GM12878 (cell line): Measurements from ENCODE around the gene SPRING1. TPM values are rescaled to one million over a fixed set of nuclear protein-coding genes. Genes with fewer than 3 reads are reported as not detected.

Experiments
- ATAC-seq: fragments of 200-7000 bp; cut with Tn5 transposase; 3 replicates; pipeline ENCODE4 v1.9.1; 2020; ENCODE audit warnings: mild to moderate bottlenecking, moderate library complexity
- BruUV-seq: library from RNA; stranded (reverse); fragments of 400-500 nt; replicated peaks from 2 replicates; lab custom pipeline; 2021; lab: Mats Ljungman, UMichigan
- CTCF ChIA-PET: fragments of 300-600 bp; sonication (Branson Sonifier 250); formaldehyde crosslinking; extraction: SDS; loops from one replicate; lab custom pipeline; 2021; ENCODE audit warnings: inconsistent platforms; lab: Yijun Ruan, JAX
- POLR2A ChIA-PET: fragments of 350-600 bp; formaldehyde crosslinking; extraction: SDS; loops from one replicate; lab custom pipeline; 2021; ENCODE audit warnings: inconsistent platforms; lab: Charles Lee
- RAD21 ChIA-PET: fragments of 300-600 bp; sonication (Branson Sonifier 250); formaldehyde crosslinking; loops from one replicate; lab custom pipeline; 2023; ENCODE audit warnings: antibody characterized with exemption; ENCODE audit not compliant: unreplicated experiment; lab: Charles Lee
- SMC1A ChIA-PET: fragments of 300-600 bp; sonication (Branson Sonifier 250); formaldehyde crosslinking; loops from one replicate; lab custom pipeline; 2023; ENCODE audit not compliant: unreplicated experiment, uncharacterized antibody; lab: Charles Lee
- DNase-seq: peaks from one replicate; pipeline ENCODE4 v3.0.0-alpha.2; 2011; ENCODE audit warnings: low read depth, low spot score
- FAIRE-seq: peaks from 3 replicates; lab custom pipeline; 2011; peaks lifted over from hg19 to GRCh38; lab: Jason Lieb, UNC
- H2AFZ ChIP-seq: 2 replicates; pipeline ENCODE4 v1.6.0; 2011; ENCODE audit warnings: low read depth, low read length, control low read depth; ENCODE audit not compliant: control insufficient read depth
- H3K27ac ChIP-seq: 2 replicates; pipeline ENCODE4 v1.5.1; 2011; ENCODE audit warnings: control low read depth; ENCODE audit not compliant: control insufficient read depth, insufficient read depth
- H3K27me3 ChIP-seq, 2 experiments: replicated peaks in 1 of 2; 2 replicates each; pipeline versions ENCODE4 v1.6.0 to v1.6.1; 2011; ENCODE audit warnings: low read length in 1 of 2; ENCODE audit not compliant: control insufficient read depth in 2 of 2, insufficient read depth in 2 of 2
- H3K36me3 ChIP-seq, 2 experiments: 2 replicates each; pipeline ENCODE4 v1.5.1; 2011; ENCODE audit warnings: low read length in 1 of 2; ENCODE audit not compliant: control insufficient read depth in 2 of 2, insufficient read depth in 2 of 2
- H3K4me1 ChIP-seq: 2 replicates; pipeline ENCODE4 v1.6.1; 2011; ENCODE audit warnings: mild to moderate bottlenecking, low read length, moderate library complexity, mixed read lengths; ENCODE audit not compliant: control insufficient read depth, insufficient read depth
- H3K4me2 ChIP-seq: 2 replicates; pipeline ENCODE4 v1.6.0; 2011; ENCODE audit warnings: control low read depth; ENCODE audit not compliant: control insufficient read depth, insufficient read depth
- H3K4me3 ChIP-seq: fragments of 200-600 bp; sonication (generic); 2 replicates; pipeline ENCODE4 v1.5.1; 2016
- H3K79me2 ChIP-seq: 2 replicates; pipeline ENCODE4 v1.6.0; 2011; ENCODE audit warnings: low read length; ENCODE audit not compliant: control insufficient read depth, insufficient read depth
- H3K9ac ChIP-seq: 2 replicates; pipeline ENCODE4 v1.8.0; 2011; ENCODE audit warnings: low read length, control low read depth, mixed read lengths; ENCODE audit not compliant: control insufficient read depth, insufficient read depth
- H3K9me3 ChIP-seq: replicated peaks from 3 replicates; pipeline ENCODE4 v1.5.1; 2011; ENCODE audit warnings: mild to moderate bottlenecking, low read length; ENCODE audit not compliant: control insufficient read depth, insufficient read depth
- H4K20me1 ChIP-seq: 2 replicates; pipeline ENCODE4 v1.6.0; 2011; ENCODE audit not compliant: control insufficient read depth, insufficient read depth
- GATAD2B ChIP-seq: fragments of 450-650 bp; conservative IDR thresholded peaks from 2 replicates; pipeline ENCODE4 v1.6.1; 2017; ENCODE audit warnings: low read depth, mild to moderate bottlenecking, moderate library complexity
- KAT2A ChIP-seq: conservative IDR thresholded peaks from 2 replicates; pipeline ENCODE4 v1.6.1; 2011; ENCODE audit warnings: low read depth, low read length; ENCODE audit not compliant: control insufficient read depth
- NR2C2 ChIP-seq: IDR thresholded peaks from 2 replicates; pipeline ENCODE4 v1.6.1; 2011; ENCODE audit warnings: borderline replicate concordance, low read depth; ENCODE audit not compliant: control insufficient read depth, insufficient read length
- POLR2AphosphoS5 ChIP-seq: IDR thresholded peaks from 2 replicates; pipeline ENCODE4 v1.6.1; 2011; ENCODE audit warnings: mild to moderate bottlenecking, low read length, inconsistent platforms
- RAD51 ChIP-seq: fragments of 450-650 bp; IDR thresholded peaks from 2 replicates; pipeline ENCODE4 v1.6.1; 2016; ENCODE audit warnings: moderate library complexity, mild to moderate bottlenecking, inconsistent platforms
- TARDBP ChIP-seq: IDR thresholded peaks from 2 replicates; pipeline ENCODE4 v1.6.1; 2016; ENCODE audit warnings: borderline replicate concordance
- WGBS: methylation state at CpG from one replicate; pipeline ENCODE4 v1.1.6; 2016; ENCODE audit warnings: low lambda C conversion rate; ENCODE audit not compliant: insufficient replicate concordance, insufficient coverage; ENCODE audit errors: missing lambda C conversion rate; 5-methylcytosine and 5-hydroxymethylcytosine counted together
- in situ Hi-C: fragments of 300-500 bp; cut with MboI; formaldehyde crosslinking; loops from 9 replicates; pipeline ENCODE4 v1.14.3; 2018; ENCODE audit warnings: mixed read lengths
- intact Hi-C: fragments of 100-400 bp; cut with micrococcal nuclease; formaldehyde crosslinking; loops from one replicate; pipeline ENCODE4 v1.14.2; 2022; ENCODE audit not compliant: unreplicated experiment
- polyA plus RNA-seq, 11 experiments: library from polyadenylated mRNA; depleted of rRNA in 4 of 11; unstranded in 6 of 11; stranded (reverse) in 5 of 11; fragments of >200 nt; fragmentation: Nextera tagmentation in 4 of 11; fragmentation: Illumina TruSeq in 1 of 11; extraction: Ambion mirVana in 4 of 11; extraction: Trizol in 1 of 11; gene quantifications; 1 replicate in 1 of 11; 2 replicates in 10 of 11; pipeline versions ENCODE4 v1.2.1 to v1.2.3, GENCODE V29; 2011 to 2016; ENCODE audit warnings: inconsistent platforms in 2 of 11, missing spikeins in 2 of 11, low read depth in 1 of 11
- total RNA-seq, 4 experiments: library from RNA; depleted of rRNA in 3 of 4; stranded (reverse); fragments of >200 nt in 3 of 4; fragmentation: Illumina TruSeq in 1 of 4; extraction: Trizol in 1 of 4; gene quantifications; 2 replicates each; pipeline versions ENCODE4 v1.2.1 to v1.2.3, GENCODE V29; 2013 to 2021
- TF ChIP-seq, protein P1 (sequence below): fragments of 450-650 bp; IDR thresholded peaks from 2 replicates; pipeline ENCODE4 v1.6.1; 2017; ENCODE audit warnings: mild to moderate bottlenecking
- TF ChIP-seq, protein P2 (sequence below): fragments of 450-650 bp; IDR thresholded peaks from 2 replicates; pipeline ENCODE4 v1.6.1; 2017; ENCODE audit warnings: mild to moderate bottlenecking, moderate library complexity
- TF ChIP-seq, protein P3 (sequence below): fragments of 450-650 bp; IDR thresholded peaks from 2 replicates; pipeline ENCODE4 v1.6.1; 2016; ENCODE audit warnings: mild to moderate bottlenecking
- TF ChIP-seq, protein P4 (sequence below): fragments of 450-650 bp; formaldehyde crosslinking; IDR thresholded peaks from 2 replicates; pipeline ENCODE4 v1.4.0; 2022; ENCODE audit warnings: mild to moderate bottlenecking, moderate library complexity

Gene SPRING1
- total and polyA plus RNA-seq, 10 of the 15 experiments (the other 5 are each of a cell fraction or from before 2014, with no cell fraction given), result 2.5 to 25.7 (median 14.3) TPM

DNA sequence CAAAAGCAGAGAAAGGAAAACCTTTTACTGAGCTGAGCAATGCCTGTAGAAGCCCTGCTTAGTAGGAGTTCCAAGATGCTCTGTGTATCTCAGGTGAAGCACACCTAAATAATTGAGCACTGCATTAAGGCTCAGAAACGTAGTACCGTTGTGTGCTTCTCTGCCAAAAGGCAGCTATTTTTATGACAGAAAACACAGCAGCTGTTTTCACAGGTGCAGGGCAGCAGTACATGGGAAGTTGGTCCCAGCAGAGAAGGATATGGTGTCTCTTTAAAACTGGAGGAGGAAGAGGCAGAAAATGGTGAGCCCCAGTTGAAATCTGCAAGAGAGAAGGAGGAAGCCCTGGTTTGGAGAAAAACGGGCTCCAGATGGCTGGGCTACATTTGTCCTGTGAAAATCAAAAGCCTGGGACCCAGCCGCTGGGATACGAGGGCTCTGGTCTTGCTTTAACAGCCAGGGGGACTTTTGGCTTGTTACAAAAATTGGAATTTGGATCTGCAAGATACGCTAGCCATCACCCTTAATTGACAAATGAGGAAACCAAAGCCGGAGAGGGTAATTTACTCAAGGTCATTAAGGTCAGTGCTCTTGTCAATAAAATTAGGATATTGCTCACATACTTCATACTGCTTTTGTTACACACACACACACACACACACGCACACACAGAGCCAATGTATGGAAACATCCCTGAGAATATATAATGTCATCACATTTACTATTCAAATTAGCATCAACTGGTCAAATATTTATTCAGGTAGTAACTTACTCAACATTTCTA is 27.3 kb downstream of the SPRING1 start:
- no peak overlapping the region for H3K27ac ChIP-seq
- WGBS, result 47% methylated on average over 8 of the region's 8 CpGs
- FAIRE-seq (no peak), DNase-seq (no peak), ATAC-seq (no peak)
- no peaks in the 10 kb centered on the region for H3K27me3 ChIP-seq
- CTCF ChIA-PET, result interaction anchor here (0.7 to 3.3 kb wide), 10 partner anchors 10 to 826 kb away, joined by 3 to 18 read pairs (median 5); no protein-coding TSS in a partner anchor
- no peak overlapping the region for H3K4me3 ChIP-seq
- H3K79me2 ChIP-seq, result no peaks in the 10 kb centered on the region
- no peaks in the 10 kb centered on the region for H4K20me1 ChIP-seq
- peaks cover 0 to 3% of the 10 kb centered on the region in 2 experiments; a peak in 1 of 4 replicates for H3K36me3 ChIP-seq
- H3K4me1 ChIP-seq, result no peaks in the 10 kb centered on the region
- H3K9ac ChIP-seq, result no peak overlapping the region
- POLR2A ChIA-PET, result no interaction called here
- SMC1A ChIA-PET, result interaction anchor here (0.6 to 1.8 kb wide), 4 partner anchors 8 to 562 kb away, joined by 3 to 5 read pairs (median 4); no protein-coding TSS in a partner anchor
- RAD21 ChIA-PET, result no interaction called here
- H3K4me2 ChIP-seq, result no peak overlapping the region
- no peak overlapping the region for H2AFZ ChIP-seq
- intact Hi-C loops (no loop called here), in situ Hi-C loops (no loop called here)
- no TSS peak for BruUV-seq
- H3K9me3 ChIP-seq, result no peaks in the 10 kb centered on the region
- no peak for TF ChIP-seq TARDBP
- no peak for TF ChIP-seq KAT2A
- TF ChIP-seq, protein P1, sequence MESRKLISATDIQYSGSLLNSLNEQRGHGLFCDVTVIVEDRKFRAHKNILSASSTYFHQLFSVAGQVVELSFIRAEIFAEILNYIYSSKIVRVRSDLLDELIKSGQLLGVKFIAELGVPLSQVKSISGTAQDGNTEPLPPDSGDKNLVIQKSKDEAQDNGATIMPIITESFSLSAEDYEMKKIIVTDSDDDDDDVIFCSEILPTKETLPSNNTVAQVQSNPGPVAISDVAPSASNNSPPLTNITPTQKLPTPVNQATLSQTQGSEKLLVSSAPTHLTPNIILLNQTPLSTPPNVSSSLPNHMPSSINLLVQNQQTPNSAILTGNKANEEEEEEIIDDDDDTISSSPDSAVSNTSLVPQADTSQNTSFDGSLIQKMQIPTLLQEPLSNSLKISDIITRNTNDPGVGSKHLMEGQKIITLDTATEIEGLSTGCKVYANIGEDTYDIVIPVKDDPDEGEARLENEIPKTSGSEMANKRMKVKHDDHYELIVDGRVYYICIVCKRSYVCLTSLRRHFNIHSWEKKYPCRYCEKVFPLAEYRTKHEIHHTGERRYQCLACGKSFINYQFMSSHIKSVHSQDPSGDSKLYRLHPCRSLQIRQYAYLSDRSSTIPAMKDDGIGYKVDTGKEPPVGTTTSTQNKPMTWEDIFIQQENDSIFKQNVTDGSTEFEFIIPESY, result no peak
- TF ChIP-seq, protein P2, sequence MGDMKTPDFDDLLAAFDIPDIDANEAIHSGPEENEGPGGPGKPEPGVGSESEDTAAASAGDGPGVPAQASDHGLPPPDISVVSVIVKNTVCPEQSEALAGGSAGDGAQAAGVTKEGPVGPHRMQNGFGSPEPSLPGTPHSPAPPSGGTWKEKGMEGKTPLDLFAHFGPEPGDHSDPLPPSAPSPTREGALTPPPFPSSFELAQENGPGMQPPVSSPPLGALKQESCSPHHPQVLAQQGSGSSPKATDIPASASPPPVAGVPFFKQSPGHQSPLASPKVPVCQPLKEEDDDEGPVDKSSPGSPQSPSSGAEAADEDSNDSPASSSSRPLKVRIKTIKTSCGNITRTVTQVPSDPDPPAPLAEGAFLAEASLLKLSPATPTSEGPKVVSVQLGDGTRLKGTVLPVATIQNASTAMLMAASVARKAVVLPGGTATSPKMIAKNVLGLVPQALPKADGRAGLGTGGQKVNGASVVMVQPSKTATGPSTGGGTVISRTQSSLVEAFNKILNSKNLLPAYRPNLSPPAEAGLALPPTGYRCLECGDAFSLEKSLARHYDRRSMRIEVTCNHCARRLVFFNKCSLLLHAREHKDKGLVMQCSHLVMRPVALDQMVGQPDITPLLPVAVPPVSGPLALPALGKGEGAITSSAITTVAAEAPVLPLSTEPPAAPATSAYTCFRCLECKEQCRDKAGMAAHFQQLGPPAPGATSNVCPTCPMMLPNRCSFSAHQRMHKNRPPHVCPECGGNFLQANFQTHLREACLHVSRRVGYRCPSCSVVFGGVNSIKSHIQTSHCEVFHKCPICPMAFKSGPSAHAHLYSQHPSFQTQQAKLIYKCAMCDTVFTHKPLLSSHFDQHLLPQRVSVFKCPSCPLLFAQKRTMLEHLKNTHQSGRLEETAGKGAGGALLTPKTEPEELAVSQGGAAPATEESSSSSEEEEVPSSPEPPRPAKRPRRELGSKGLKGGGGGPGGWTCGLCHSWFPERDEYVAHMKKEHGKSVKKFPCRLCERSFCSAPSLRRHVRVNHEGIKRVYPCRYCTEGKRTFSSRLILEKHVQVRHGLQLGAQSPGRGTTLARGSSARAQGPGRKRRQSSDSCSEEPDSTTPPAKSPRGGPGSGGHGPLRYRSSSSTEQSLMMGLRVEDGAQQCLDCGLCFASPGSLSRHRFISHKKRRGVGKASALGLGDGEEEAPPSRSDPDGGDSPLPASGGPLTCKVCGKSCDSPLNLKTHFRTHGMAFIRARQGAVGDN, result no peak
- TF ChIP-seq, protein P3, sequence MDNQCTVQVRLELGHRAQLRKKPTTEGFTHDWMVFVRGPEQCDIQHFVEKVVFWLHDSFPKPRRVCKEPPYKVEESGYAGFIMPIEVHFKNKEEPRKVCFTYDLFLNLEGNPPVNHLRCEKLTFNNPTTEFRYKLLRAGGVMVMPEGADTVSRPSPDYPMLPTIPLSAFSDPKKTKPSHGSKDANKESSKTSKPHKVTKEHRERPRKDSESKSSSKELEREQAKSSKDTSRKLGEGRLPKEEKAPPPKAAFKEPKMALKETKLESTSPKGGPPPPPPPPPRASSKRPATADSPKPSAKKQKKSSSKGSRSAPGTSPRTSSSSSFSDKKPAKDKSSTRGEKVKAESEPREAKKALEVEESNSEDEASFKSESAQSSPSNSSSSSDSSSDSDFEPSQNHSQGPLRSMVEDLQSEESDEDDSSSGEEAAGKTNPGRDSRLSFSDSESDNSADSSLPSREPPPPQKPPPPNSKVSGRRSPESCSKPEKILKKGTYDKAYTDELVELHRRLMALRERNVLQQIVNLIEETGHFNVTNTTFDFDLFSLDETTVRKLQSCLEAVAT, result no peak
- TF ChIP-seq GATAD2B, result no peak
- no peak for TF ChIP-seq RAD51
- TF ChIP-seq POLR2AphosphoS5, result no peak
- TF ChIP-seq NR2C2, result no peak
- TF ChIP-seq, protein P4, sequence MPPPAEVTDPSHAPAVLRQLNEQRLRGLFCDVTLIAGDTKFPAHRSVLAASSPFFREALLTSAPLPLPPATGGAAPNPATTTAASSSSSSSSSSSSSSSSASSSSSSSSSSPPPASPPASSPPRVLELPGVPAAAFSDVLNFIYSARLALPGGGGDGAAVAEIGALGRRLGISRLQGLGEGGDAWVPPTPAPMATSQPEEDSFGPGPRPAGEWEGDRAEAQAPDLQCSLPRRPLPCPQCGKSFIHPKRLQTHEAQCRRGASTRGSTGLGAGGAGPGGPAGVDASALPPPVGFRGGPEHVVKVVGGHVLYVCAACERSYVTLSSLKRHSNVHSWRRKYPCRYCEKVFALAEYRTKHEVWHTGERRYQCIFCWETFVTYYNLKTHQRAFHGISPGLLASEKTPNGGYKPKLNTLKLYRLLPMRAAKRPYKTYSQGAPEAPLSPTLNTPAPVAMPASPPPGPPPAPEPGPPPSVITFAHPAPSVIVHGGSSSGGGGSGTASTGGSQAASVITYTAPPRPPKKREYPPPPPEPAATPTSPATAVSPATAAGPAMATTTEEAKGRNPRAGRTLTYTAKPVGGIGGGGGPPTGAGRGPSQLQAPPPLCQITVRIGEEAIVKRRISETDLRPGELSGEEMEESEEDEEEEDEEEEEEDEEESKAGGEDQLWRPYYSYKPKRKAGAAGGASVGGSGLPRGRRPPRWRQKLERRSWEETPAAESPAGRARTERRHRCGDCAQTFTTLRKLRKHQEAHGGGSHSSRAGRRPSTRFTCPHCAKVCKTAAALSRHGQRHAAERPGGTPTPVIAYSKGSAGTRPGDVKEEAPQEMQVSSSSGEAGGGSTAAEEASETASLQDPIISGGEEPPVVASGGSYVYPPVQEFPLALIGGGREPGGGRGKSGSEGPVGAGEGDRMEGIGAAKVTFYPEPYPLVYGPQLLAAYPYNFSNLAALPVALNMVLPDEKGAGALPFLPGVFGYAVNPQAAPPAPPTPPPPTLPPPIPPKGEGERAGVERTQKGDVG, result no peak
